SK-N-SH (cell line): ENCODE data around the gene CCDC69. TPM values are rescaled to one million over a fixed set of nuclear protein-coding genes. Genes with fewer than 3 reads are reported as not detected.

Source experiments
- CTCF ChIA-PET: fragments of 300-600, 350-600 bp; formaldehyde crosslinking; extraction: SDS; loops from one replicate; lab custom pipeline; 2021; lab: Yijun Ruan, JAX
- POLR2A ChIA-PET: fragments of 350-600 bp; sonication (Branson Sonifier 250); formaldehyde crosslinking; extraction: SDS; loops from one replicate; lab custom pipeline; 2020; ENCODE audit warnings: antibody characterized with exemption, inconsistent platforms; lab: Yijun Ruan, JAX
- DNase-seq: peaks from one replicate; pipeline ENCODE4 v3.0.0; 2012
- H2AFZ ChIP-seq: fragments of 200-600 bp; sonication (generic); 2 replicates; pipeline ENCODE4 v1.8.1; 2016; ENCODE audit warnings: antibody characterized with exemption, mild to moderate bottlenecking, low read depth
- H3F3A ChIP-seq: fragments of 200-600 bp; sonication (generic); replicated peaks from 2 replicates; pipeline ENCODE3; 2016; ENCODE audit warnings: antibody characterized with exemption, mild to moderate bottlenecking; ENCODE audit not compliant: insufficient read depth
- H3K27ac ChIP-seq, 2 experiments: fragments of 200-500 bp in 1 of 2; fragments of 200-600 bp in 1 of 2; sonication (Bioruptor generic) in 1 of 2; sonication (generic), shearing (Covaris generic) in 1 of 2; 2 replicates each; pipeline versions ENCODE4 v1.5.1 to v1.6.1; 2014 to 2016; ENCODE audit warnings: low read depth in 2 of 2, inconsistent platforms in 1 of 2, low read length in 1 of 2, mild to moderate bottlenecking in 1 of 2, mixed read lengths in 1 of 2
- H3K27me3 ChIP-seq: fragments of 200-600 bp; sonication (generic), shearing (Covaris generic); 2 replicates; pipeline ENCODE4 v1.6.1; 2016; ENCODE audit warnings: mixed run types; ENCODE audit not compliant: insufficient read depth
- H3K36me3 ChIP-seq, 2 experiments: fragments of 200-500 bp in 1 of 2; fragments of 200-600 bp in 1 of 2; sonication (Bioruptor generic) in 1 of 2; sonication (generic) in 1 of 2; replicated peaks in 1 of 2; 2 replicates each; pipeline versions ENCODE3 to v1.5.1; 2014 to 2016; ENCODE audit warnings: low read length in 1 of 2, mild to moderate bottlenecking in 1 of 2; ENCODE audit not compliant: insufficient read depth in 2 of 2, control insufficient read depth in 1 of 2
- H3K4me1 ChIP-seq, 2 experiments: fragments of 200-500 bp in 1 of 2; fragments of 200-600 bp in 1 of 2; sonication (Bioruptor generic) in 1 of 2; sonication (generic), shearing (Covaris generic) in 1 of 2; 2 replicates each; pipeline versions ENCODE4 v1.5.1 to v1.6.1; 2014 to 2016; ENCODE audit warnings: low read depth in 1 of 2, low read length in 1 of 2, mixed run types in 1 of 2; ENCODE audit not compliant: insufficient read depth in 2 of 2, control insufficient read depth in 1 of 2
- H3K4me2 ChIP-seq: fragments of 200-600 bp; sonication (generic), shearing (Covaris generic); 2 replicates; pipeline ENCODE4 v1.6.1; 2017; ENCODE audit warnings: mixed run types
- H3K4me3 ChIP-seq, 2 experiments: fragments of 200-500 bp in 1 of 2; fragments of 200-600 bp in 1 of 2; sonication (Bioruptor generic) in 1 of 2; sonication (generic), shearing (Covaris generic) in 1 of 2; 2 replicates each; pipeline versions ENCODE4 v1.5.1 to v1.8.1; 2014 to 2016; ENCODE audit warnings: low read depth in 2 of 2, inconsistent platforms in 1 of 2, low read length in 1 of 2, mild to moderate bottlenecking in 1 of 2, mixed read lengths in 1 of 2, moderate library complexity in 1 of 2
- H3K79me2 ChIP-seq: fragments of 200-600 bp; sonication (generic); 2 replicates; pipeline ENCODE4 v1.8.1; 2017; ENCODE audit warnings: mild to moderate bottlenecking; ENCODE audit not compliant: insufficient read depth
- H3K9ac ChIP-seq: fragments of 200-600 bp; sonication (generic); 2 replicates; pipeline ENCODE4 v1.6.1; 2017; ENCODE audit warnings: mixed run types
- H3K9me2 ChIP-seq: fragments of 200-600 bp; sonication (generic); 2 replicates; pipeline ENCODE4 v1.6.1; 2017; ENCODE audit warnings: mixed run types
- H3K9me3 ChIP-seq: fragments of 200-600 bp; sonication (generic); 2 replicates; pipeline ENCODE4 v1.6.1; 2017; ENCODE audit warnings: mixed run types, mild to moderate bottlenecking, moderate library complexity
- H4K20me1 ChIP-seq: fragments of 200-600 bp; sonication (generic); 2 replicates; pipeline ENCODE4 v1.6.1; 2017; ENCODE audit warnings: mild to moderate bottlenecking, mixed run types; ENCODE audit not compliant: insufficient read depth
- EP300 ChIP-seq, 2 experiments: IDR thresholded peaks; 2 replicates each; pipeline versions ENCODE4 v1.4.0 to v1.6.1; 2012; ENCODE audit warnings: borderline replicate concordance in 1 of 2, low read depth in 1 of 2, low read length in 1 of 2
- EZH2phosphoT487 ChIP-seq: fragments of 200-600 bp; sonication (generic); IDR thresholded peaks from 2 replicates; pipeline ENCODE4 v1.6.1; 2017; ENCODE audit warnings: low read depth, mixed run types, mild to moderate bottlenecking, antibody characterized with exemption, moderate library complexity, borderline replicate concordance
- GATA2 ChIP-seq: sonication (generic); formaldehyde crosslinking; IDR thresholded peaks from 2 replicates; pipeline ENCODE4 v1.5.0; 2020; ENCODE audit warnings: mild to moderate bottlenecking, missing genetic modification reagents
- IRF3 ChIP-seq: fragments of 150-350 bp; IDR thresholded peaks from 2 replicates; pipeline ENCODE4 v1.6.1; 2016; ENCODE audit warnings: mild to moderate bottlenecking, low read depth, low read length
- JUND ChIP-seq: IDR thresholded peaks from 2 replicates; pipeline ENCODE4 v1.4.0; 2012
- MAX ChIP-seq: IDR thresholded peaks from 2 replicates; pipeline ENCODE4 v1.4.0; 2012; ENCODE audit warnings: low read depth
- NFIC ChIP-seq: IDR thresholded peaks from 2 replicates; pipeline ENCODE4 v1.4.0; 2012; ENCODE audit warnings: borderline replicate concordance
- POLR2AphosphoS5 ChIP-seq: IDR thresholded peaks from 2 replicates; pipeline ENCODE4 v1.6.1; 2012; ENCODE audit warnings: low read depth, low read length
- RAD21 ChIP-seq: IDR thresholded peaks from 2 replicates; pipeline ENCODE4 v1.6.1; 2012; ENCODE audit warnings: mild to moderate bottlenecking, low read length
- RFX5 ChIP-seq: IDR thresholded peaks from 2 replicates; pipeline ENCODE4 v1.6.1; 2012; ENCODE audit warnings: mild to moderate bottlenecking, improper control_type of control experiment, low read length
- TAF1 ChIP-seq: IDR thresholded peaks from 2 replicates; pipeline ENCODE4 v1.6.1; 2012; ENCODE audit warnings: low read depth, mild to moderate bottlenecking, low read length, moderate library complexity, borderline replicate concordance
- TCF12 ChIP-seq: IDR thresholded peaks from 2 replicates; pipeline ENCODE4 v1.4.0; 2012
- WGBS: methylation state at CpG from one replicate; pipeline ENCODE4 v1.1.6; 2017; ENCODE audit warnings: low lambda C conversion rate; 5-methylcytosine and 5-hydroxymethylcytosine counted together
- polyA plus RNA-seq, 3 experiments: library from polyadenylated mRNA; depleted of rRNA; stranded (reverse); fragments of >200 nt; gene quantifications; 2 replicates each; pipeline ENCODE4 v1.2.3, GENCODE V29; 2012
- TF ChIP-seq, protein P1 (sequence below): IDR thresholded peaks from 2 replicates; pipeline ENCODE4 v1.6.1; 2012; ENCODE audit warnings: mild to moderate bottlenecking, low read depth, low read length, moderate library complexity

CCDC69 gene
- polyA plus RNA-seq, 1 of the 3 experiments (the other 2 are of a cell fraction): 0.38 TPM

- no peaks in the 10 kb centered on the region for H3F3A ChIP-seq
- H3K9me3 ChIP-seq: no peaks in the 10 kb centered on the region
- H3K79me2 ChIP-seq: no peaks in the 10 kb centered on the region
- H3K9ac ChIP-seq: no peak overlapping the region
- H3K4me2 ChIP-seq: no peak overlapping the region
- H3K36me3 ChIP-seq: peaks cover 0 to 9% of the 10 kb centered on the region in 2 experiments
- DNase-seq: no peak
- H3K27me3 ChIP-seq: no peaks in the 10 kb centered on the region
- H3K4me1 ChIP-seq: no peaks in the 10 kb centered on the region
- POLR2A ChIA-PET: no interaction called here
- TF ChIP-seq RAD21: no peak
- no peak for TF ChIP-seq TAF1
- TF ChIP-seq EZH2phosphoT487: no peak
- TF ChIP-seq EP300 (IDR thresholded peaks at IDR 0.05; ENCODE audit: borderline replicate concordance in 1 of 2, low read depth in 1 of 2, low read length in 1 of 2): no peak
- TF ChIP-seq IRF3: no peak
- no peak for TF ChIP-seq MAX
- no peak for TF ChIP-seq JUND
- TF ChIP-seq RFX5: no peak
- no peak for TF ChIP-seq POLR2AphosphoS5
- TF ChIP-seq TCF12: no peak
- TF ChIP-seq, protein P1, sequence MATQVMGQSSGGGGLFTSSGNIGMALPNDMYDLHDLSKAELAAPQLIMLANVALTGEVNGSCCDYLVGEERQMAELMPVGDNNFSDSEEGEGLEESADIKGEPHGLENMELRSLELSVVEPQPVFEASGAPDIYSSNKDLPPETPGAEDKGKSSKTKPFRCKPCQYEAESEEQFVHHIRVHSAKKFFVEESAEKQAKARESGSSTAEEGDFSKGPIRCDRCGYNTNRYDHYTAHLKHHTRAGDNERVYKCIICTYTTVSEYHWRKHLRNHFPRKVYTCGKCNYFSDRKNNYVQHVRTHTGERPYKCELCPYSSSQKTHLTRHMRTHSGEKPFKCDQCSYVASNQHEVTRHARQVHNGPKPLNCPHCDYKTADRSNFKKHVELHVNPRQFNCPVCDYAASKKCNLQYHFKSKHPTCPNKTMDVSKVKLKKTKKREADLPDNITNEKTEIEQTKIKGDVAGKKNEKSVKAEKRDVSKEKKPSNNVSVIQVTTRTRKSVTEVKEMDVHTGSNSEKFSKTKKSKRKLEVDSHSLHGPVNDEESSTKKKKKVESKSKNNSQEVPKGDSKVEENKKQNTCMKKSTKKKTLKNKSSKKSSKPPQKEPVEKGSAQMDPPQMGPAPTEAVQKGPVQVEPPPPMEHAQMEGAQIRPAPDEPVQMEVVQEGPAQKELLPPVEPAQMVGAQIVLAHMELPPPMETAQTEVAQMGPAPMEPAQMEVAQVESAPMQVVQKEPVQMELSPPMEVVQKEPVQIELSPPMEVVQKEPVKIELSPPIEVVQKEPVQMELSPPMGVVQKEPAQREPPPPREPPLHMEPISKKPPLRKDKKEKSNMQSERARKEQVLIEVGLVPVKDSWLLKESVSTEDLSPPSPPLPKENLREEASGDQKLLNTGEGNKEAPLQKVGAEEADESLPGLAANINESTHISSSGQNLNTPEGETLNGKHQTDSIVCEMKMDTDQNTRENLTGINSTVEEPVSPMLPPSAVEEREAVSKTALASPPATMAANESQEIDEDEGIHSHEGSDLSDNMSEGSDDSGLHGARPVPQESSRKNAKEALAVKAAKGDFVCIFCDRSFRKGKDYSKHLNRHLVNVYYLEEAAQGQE: no peak
- 60% methylated on average over 1 of the region's 1 CpG for WGBS
- no peak overlapping the region for H2AFZ ChIP-seq
- no peaks in the 10 kb centered on the region for H3K9me2 ChIP-seq
- no peak overlapping the region for H3K27ac ChIP-seq
- no peaks in the 10 kb centered on the region for H4K20me1 ChIP-seq
- H3K4me3 ChIP-seq: no peak overlapping the region
- CTCF ChIA-PET: no interaction called here
Observed at GRCh38 chr5:151270599-151270998, 46.7 kb upstream of the CCDC69 start.

GRCh38 chr5:151267491-151268260 lies 43.8 kb upstream of the CCDC69 start:
- H3K4me3 ChIP-seq: no peak overlapping the region
- no peak for DNase-seq
- 87% methylated on average over 11 of the region's 11 CpGs for WGBS
- H4K20me1 ChIP-seq: no peaks in the 10 kb centered on the region
- H3K27ac ChIP-seq: no peak overlapping the region
- H2AFZ ChIP-seq: no peak overlapping the region
- H3K27me3 ChIP-seq: no peaks in the 10 kb centered on the region
- ChIA-PET CTCF (no interaction called here), POLR2A (no interaction called here)
- no peaks in the 10 kb centered on the region for H3K79me2 ChIP-seq
- H3K36me3 ChIP-seq: peaks cover 0 to 9% of the 10 kb centered on the region in 2 experiments
- no peaks in the 10 kb centered on the region for H3F3A ChIP-seq
- H3K4me2 ChIP-seq: no peak overlapping the region
- TF ChIP-seq GATA2 (CRISPR knock-in tag) (no peak), NFIC (no peak), EP300 (IDR thresholded peaks at IDR 0.05; ENCODE audit: borderline replicate concordance in 1 of 2, low read depth in 1 of 2, low read length in 1 of 2) (no peak)
- TF ChIP-seq, protein P1: no peak
- H3K9ac ChIP-seq: no peak overlapping the region
- no peaks in the 10 kb centered on the region for H3K9me3 ChIP-seq
- 0 out of 4 replicates have a peak, but pooled peaks cover 0 to 4% of the 10 kb centered on the region in 2 experiments for H3K4me1 ChIP-seq
- no peaks in the 10 kb centered on the region for H3K9me2 ChIP-seq
